Activated CD8-positive, alpha-beta memory T cell treated with anti-CD3 and anti-CD28 coated beads, Interleukin-2, amount 10 ng/mL, durations not matched to agents 7 days and 5 days (primary cell): ENCODE results near the gene INO80C. TPM values are rescaled to one million over a fixed set of nuclear protein-coding genes. Genes with fewer than 3 reads are reported as not detected.

Experiments used
- ATAC-seq: fragments of 150-1000 bp; cut with Tn5 transposase; one replicate; pipeline ENCODE4 v1.10.0; 2021; ENCODE audit warnings: moderate library complexity
- CTCF ChIA-PET: fragments of 350-600 bp; sonication (Branson Sonifier 250); formaldehyde crosslinking; loops from one replicate; lab custom pipeline; 2021; ENCODE audit warnings: antibody characterized with exemption; lab: Charles Lee
- DNase-seq: peaks from one replicate; pipeline ENCODE4 v3.0.0-alpha.2; 2020
- H3K27ac Mint-ChIP-seq: one replicate; pipeline ENCODE4 v1.8.0; 2021; ENCODE audit warnings: mild to moderate bottlenecking, mixed read lengths
- H3K27me3 Mint-ChIP-seq: one replicate; pipeline ENCODE4 v1.8.0; 2021; ENCODE audit warnings: mixed read lengths
- H3K36me3 Mint-ChIP-seq: one replicate; pipeline ENCODE4 v1.8.0; 2021; ENCODE audit warnings: mild to moderate bottlenecking, mixed read lengths
- H3K4me1 Mint-ChIP-seq: one replicate; pipeline ENCODE4 v1.8.0; 2021; ENCODE audit warnings: mixed read lengths
- H3K4me3 Mint-ChIP-seq: one replicate; pipeline ENCODE4 v1.8.0; 2021; ENCODE audit warnings: mild to moderate bottlenecking, moderate library complexity, mixed read lengths
- H3K9me3 Mint-ChIP-seq: one replicate; pipeline ENCODE4 v1.8.0; 2022; ENCODE audit warnings: low read depth, mixed read lengths
- total RNA-seq, 2 experiments: library from RNA; stranded (reverse); gene quantifications; one replicate each; pipeline ENCODE4 v1.2.3, GENCODE V29; 2021

Gene INO80C, protein sequence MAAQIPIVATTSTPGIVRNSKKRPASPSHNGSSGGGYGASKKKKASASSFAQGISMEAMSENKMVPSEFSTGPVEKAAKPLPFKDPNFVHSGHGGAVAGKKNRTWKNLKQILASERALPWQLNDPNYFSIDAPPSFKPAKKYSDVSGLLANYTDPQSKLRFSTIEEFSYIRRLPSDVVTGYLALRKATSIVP
- total RNA-seq: 10 to 100 TPM; 18.5 TPM

DNA sequence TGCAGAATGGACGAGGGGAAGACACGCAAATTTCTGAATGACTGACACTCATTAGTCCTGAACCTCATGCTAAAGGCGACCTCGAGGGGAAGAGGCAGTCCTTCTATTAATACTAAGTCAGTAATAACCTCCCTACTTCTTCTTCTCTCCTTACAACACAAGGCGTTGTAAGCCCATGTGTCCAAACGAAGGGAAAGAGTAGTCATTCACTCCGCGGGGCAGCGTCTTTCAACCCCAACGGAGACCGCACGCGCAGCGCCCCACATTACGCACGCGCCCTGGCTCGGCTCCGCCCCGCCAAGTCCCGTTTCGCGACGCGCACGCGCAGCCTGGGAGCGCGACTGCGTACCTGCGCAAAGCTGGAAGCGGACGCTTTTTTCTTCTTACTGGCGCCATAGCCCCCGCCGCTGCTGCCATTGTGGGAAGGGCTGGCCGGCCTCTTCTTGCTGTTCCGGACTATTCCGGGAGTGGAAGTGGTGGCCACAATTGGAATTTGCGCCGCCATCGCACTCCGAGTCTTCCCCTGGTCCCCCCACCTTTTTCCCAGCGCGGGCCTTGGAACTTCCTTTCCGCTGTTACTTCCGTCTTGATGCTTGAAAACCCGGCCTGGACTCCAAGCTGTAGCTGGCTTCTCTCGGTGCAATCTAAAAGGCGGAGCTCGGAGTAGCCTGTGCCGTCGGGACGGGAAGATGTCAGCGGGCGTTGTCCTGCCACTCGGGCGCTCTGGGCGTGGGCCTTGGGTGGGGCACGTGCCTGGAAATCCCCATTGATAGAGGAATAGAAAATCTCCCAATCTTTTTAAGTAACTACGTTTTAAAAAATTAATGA is at the start of gene INO80C:
TSS of gene INO80C (minus strand) at position 591 of the 828 bp plus-strand sequence. CDS start at position 505, 86 bp downstream.
- Mint-ChIP-seq H3K4me1 (peaks cover 23% of the 10 kb centered on the region), H3K27me3 (no peaks in the 10 kb centered on the region), H3K9me3 (peaks cover 2% of the 10 kb centered on the region), H3K36me3 (no peaks in the 10 kb centered on the region), H3K27ac (peak within 1 kb of the TSS; percentile 91), H3K4me3 (peak within 1 kb of the TSS; percentile 87)
- CTCF ChIA-PET: interaction anchor here (1.1 to 1.8 kb wide), 4 partner anchors 18 to 111 kb away, joined by 3 to 5 read pairs (median 3); no protein-coding TSS in a partner anchor
- DNase-seq (peak; percentile 94), ATAC-seq (peak; percentile 97)

DNA sequence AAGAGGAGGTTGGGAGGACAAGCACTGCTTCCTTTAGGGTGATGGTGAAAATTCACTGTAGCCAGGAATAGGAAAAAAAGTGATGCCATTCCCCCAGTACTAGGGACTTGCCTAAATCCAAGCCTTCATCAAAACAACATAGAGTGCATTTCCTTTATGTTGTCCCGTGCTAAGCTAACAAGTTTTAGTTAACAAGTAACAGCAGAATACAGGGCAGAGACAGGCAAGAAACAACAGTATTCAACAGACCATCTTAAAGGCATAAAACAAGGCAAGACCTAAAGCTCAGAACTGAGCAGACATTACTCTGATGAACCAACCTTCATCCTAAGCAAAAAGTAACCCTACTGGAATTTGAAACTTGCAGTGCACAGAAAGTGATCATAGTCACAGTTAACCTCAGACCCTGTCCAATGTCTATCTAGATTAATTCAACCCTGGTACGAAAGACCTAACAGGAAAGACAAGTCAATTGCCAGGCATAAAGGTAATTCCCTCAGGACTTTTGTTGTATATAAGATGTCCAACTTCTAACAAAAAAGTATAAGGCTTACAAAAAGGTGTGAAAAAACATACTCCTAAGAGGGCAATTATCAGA is 49.3 kb upstream of the INO80C start:
- CTCF ChIA-PET: no interaction called here
- DNase-seq (no peak), ATAC-seq (no peak)
- Mint-ChIP-seq H3K27ac (no peak overlapping the region), H3K9me3 (no peaks in the 10 kb centered on the region), H3K36me3 (peaks cover 1% of the 10 kb centered on the region), H3K27me3 (peaks cover 9% of the 10 kb centered on the region), H3K4me1 (no peaks in the 10 kb centered on the region), H3K4me3 (no peak overlapping the region)

DNA sequence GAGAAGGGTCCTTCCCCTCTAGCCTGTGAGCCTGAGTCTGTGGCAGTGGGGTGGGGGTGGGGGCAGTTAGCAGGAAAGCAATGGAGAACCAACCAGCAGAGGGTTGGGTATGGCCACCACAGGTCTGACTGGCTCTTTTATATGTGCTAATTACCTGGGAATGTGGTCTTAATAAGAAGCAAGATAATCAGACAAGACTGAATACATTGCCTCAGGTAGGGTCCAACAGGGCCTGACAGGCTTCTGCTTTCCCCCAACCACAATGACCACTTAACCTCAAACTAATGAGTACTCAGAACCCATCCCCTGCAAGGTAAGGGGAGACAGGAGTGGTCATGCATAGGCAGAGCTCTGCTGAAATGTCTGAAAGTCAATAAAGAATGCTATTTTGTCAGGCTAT is 44.6 kb upstream of the INO80C start:
- Mint-ChIP-seq H3K27me3 (peaks cover 17% of the 10 kb centered on the region), H3K27ac (no peak overlapping the region), H3K36me3 (peaks cover 1% of the 10 kb centered on the region), H3K9me3 (no peaks in the 10 kb centered on the region), H3K4me1 (no peaks in the 10 kb centered on the region), H3K4me3 (no peak overlapping the region)
- CTCF ChIA-PET: no interaction called here
- no peak for ATAC-seq
- no peak for DNase-seq

DNA sequence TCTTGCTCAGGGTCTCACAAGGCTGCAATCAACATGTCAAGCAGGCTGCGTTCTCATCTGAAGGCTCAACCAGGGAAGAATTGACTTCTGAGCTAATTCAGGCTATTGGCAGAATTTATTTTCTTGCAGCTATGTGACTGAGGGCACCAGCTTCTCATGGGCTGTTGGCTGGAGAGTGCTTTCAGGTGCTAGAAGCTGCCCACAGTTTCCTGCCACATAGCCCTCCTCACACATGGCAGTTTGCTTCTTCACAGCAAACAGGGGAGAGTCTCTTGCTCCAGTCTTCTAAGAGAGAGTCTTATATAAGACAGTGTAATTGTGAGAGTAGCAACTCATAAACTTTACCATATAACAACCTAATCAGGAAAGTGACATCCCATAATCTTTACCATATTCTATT is 37.5 kb upstream of the INO80C start:
- ATAC-seq: no peak
- Mint-ChIP-seq H3K27me3 (peaks cover 23% of the 10 kb centered on the region), H3K9me3 (peaks cover 7% of the 10 kb centered on the region), H3K36me3 (peaks cover 2% of the 10 kb centered on the region), H3K27ac (no peak overlapping the region), H3K4me1 (no peaks in the 10 kb centered on the region), H3K4me3 (no peak overlapping the region)
- no peak for DNase-seq
- CTCF ChIA-PET: no interaction called here

DNA sequence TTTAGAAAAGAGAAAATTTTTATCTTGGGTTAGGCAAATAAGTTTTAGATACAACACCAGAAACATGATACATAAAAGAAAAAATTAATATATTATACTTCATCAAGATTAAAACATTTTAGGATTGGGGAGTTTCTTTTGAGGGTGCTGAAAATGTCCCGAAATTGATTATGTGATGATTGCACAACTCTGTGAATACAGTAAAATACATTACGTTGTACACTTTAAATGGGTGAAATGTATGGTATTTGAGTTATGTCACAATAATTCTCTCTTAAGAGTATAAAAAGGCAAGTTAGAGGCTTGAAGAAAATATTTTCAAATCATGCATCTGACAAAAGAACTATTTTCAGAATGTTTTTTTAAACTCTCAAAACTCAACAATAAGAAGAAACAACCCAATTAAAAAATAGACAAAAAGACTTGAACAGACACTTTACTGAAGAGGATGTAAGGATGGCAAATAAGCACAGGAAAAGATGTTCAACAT is 36.2 kb upstream of the INO80C start:
- H3K27ac Mint-ChIP-seq: no peak overlapping the region
- peaks cover 20% of the 10 kb centered on the region for H3K27me3 Mint-ChIP-seq
- DNase-seq (no peak), ATAC-seq (no peak)
- peaks cover 7% of the 10 kb centered on the region for H3K9me3 Mint-ChIP-seq
- peaks cover 2% of the 10 kb centered on the region for H3K36me3 Mint-ChIP-seq
- no peak overlapping the region for H3K4me3 Mint-ChIP-seq
- H3K4me1 Mint-ChIP-seq: no peaks in the 10 kb centered on the region
- CTCF ChIA-PET: interaction anchor here (0.9 to 1.0 kb wide), 2 partner anchors 8 to 11 kb away, joined by 3 read pairs; no protein-coding TSS in a partner anchor

DNA sequence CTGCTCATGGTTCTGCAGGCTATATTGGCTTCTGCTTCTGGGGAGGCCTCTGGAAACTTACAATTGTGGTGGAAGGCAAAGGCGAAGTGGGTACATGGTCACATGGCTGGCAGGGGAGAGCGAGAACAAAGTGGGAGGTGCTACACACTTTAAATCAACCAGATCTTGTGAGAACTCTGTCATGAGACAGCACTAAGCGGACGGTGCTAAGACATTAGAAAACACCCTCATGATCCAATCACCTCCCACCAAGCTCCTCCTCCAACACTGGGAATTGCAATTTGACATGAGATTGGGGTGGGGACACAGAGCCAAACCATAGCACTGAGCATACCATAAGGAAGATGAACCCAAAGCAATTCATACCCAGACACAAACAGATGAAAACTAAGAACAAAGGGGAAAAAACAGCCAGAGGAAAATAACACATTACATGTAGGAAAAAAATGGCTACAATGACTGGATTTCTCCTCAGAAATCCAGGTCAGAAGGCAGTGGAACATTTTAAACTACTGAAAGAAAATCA is 31.1 kb upstream of the INO80C start:
- peaks cover 2% of the 10 kb centered on the region for H3K9me3 Mint-ChIP-seq
- CTCF ChIA-PET: no interaction called here
- H3K27ac Mint-ChIP-seq: no peak overlapping the region
- no peak overlapping the region for H3K4me3 Mint-ChIP-seq
- H3K27me3 Mint-ChIP-seq: peaks cover 26% of the 10 kb centered on the region
- ATAC-seq (no peak), DNase-seq (no peak)
- H3K36me3 Mint-ChIP-seq: peaks cover 3% of the 10 kb centered on the region
- peaks cover 6% of the 10 kb centered on the region for H3K4me1 Mint-ChIP-seq

DNA sequence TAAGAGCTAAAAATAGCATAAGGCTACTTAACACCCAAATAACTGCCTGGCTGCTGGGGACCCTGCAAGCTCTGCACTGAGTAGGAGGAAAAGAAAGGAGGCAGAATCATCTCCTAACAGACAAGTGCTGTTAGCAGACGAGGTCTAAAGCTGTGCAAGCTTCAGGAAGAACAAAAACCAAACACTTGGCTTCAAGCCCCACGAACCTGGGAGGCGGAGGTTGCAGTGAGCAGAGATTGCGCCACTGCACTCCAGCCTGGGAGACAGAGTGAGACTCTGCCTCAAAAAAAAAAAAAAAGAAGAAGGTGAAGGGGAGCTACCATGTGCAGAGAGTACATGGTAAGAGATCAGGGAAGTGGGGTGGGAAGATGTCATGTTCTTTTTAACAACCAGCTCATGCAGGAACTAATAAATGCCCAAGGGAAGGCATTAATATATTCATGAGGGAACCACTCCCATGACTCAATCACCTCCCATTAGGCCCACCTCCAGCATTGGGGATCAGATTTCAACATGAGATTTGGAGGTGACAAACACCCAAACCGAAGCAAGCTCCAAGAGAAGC is 28.8 kb upstream of the INO80C start:
- no peak overlapping the region for H3K27ac Mint-ChIP-seq
- H3K4me3 Mint-ChIP-seq: no peak overlapping the region
- DNase-seq (no peak), ATAC-seq (no peak)
- H3K4me1 Mint-ChIP-seq: peaks cover 6% of the 10 kb centered on the region
- H3K27me3 Mint-ChIP-seq: peaks cover 26% of the 10 kb centered on the region
- H3K9me3 Mint-ChIP-seq: peaks cover 2% of the 10 kb centered on the region
- peaks cover 3% of the 10 kb centered on the region for H3K36me3 Mint-ChIP-seq
- CTCF ChIA-PET: interaction anchor here (0.6 kb wide), 1 partner anchor 23 kb away, joined by 3 read pairs; no protein-coding TSS in a partner anchor

DNA sequence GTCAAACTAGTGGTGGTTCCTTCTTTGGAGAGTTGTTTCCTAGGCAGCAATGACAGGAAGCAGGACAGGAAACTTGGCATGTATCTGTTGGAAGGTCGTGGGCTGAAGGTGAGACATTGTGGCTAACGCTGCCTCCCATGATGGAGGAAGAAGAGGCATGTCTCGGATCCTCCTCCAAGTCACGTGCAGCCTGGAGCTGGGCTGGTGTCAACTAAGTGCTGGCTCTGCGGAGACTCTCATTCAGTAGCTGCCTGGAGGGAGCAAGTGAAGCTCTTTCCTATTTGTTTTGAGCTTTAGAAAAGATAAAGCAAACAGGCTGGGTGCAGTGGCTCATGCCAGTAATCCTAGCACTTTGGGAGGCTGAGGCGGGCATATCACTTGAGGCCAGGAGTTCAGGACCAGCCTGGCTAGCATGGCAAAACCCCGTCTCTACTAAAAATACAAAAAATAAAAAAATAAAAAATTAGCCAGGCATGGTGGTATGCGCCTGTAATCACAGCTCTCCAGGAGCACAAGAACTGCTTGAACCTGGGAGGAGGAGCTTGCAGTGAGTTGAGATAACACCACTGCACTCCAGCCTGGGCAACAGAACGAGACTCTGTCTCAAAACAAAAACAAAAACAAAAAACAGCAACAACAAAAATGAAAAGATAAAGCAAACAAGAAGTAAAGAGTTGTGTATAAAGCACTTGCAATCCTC is 28.2 kb upstream of the INO80C start:
- H3K9me3 Mint-ChIP-seq: peaks cover under 1% of the 10 kb centered on the region
- DNase-seq (no peak), ATAC-seq (no peak)
- no peak overlapping the region for H3K4me3 Mint-ChIP-seq
- H3K36me3 Mint-ChIP-seq: peaks cover 3% of the 10 kb centered on the region
- peaks cover 26% of the 10 kb centered on the region for H3K27me3 Mint-ChIP-seq
- CTCF ChIA-PET: interaction anchor here (0.6 to 1.4 kb wide), 2 partner anchors 8 to 24 kb away, joined by 3 read pairs; no protein-coding TSS in a partner anchor
- peaks cover 6% of the 10 kb centered on the region for H3K4me1 Mint-ChIP-seq
- no peak overlapping the region for H3K27ac Mint-ChIP-seq

DNA sequence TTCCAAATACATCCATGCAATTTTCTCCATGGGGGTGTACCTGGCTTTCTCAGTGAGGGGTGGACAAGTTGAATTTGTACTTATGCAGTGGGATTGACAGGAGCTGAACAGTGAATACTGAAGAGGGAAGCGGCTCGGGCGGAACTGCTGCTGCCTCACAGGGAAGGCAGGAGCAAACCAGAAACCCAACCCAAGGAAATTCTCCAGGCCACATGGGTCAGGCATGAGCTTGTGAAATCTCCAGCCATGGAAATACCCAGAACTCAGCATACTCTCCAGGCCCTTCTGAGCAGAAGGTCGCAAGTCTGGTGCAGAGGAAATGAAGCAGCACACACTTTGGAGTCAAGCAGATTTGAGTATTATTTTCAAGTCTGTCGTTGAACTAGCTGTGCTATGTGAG is 26.5 kb upstream of the INO80C start:
- CTCF ChIA-PET: no interaction called here
- Mint-ChIP-seq H3K4me1 (peaks cover 6% of the 10 kb centered on the region), H3K27me3 (peaks cover 24% of the 10 kb centered on the region), H3K4me3 (no peak overlapping the region), H3K36me3 (peaks cover 3% of the 10 kb centered on the region), H3K27ac (no peak overlapping the region), H3K9me3 (no peaks in the 10 kb centered on the region)
- DNase-seq: no peak
- no peak for ATAC-seq

DNA sequence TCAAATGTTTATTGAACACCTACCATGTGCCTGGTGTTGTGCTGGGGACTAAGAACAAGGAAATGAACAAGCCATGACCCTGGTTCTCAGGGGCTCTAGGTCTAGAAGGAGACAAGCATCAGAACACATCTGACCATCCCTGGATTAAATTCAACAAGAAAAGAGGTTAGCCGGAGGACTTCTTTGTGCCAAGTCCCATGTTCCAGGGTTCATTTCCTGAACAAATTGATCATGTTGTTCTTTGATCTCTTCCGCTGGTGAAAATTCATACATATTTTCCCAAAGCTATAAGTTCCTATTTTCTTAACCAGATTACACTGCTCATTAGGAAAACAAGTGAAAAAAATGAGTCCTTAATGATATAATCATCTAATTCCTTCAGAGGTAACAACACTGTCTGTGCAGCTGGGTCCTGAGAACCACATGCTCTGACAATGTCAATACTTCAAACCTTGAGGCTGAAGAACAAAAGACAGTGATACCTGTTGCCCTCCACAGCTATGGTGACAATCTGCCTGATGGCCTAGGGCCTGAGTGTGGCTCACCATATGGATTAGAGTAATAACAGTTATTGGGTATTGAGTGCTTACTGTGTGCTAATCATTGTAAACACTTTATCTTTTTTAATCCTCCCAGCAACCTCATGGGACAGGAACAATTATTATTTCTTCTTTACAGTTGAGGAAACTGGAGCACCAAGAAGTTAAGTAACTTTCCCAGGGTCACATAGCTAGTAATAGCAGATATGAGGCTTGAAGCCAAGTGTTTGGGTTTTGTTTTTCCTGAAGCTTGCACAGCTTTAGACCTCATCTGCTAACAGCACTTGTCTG is 24.6 kb upstream of the INO80C start:
- Mint-ChIP-seq H3K27ac (no peak overlapping the region), H3K36me3 (no peaks in the 10 kb centered on the region), H3K4me3 (no peak overlapping the region), H3K4me1 (peaks cover 6% of the 10 kb centered on the region), H3K27me3 (peaks cover 11% of the 10 kb centered on the region), H3K9me3 (no peaks in the 10 kb centered on the region)
- CTCF ChIA-PET: interaction anchor here (0.6 to 1.2 kb wide), 2 partner anchors 11 to 167 kb away, joined by 3 read pairs; no protein-coding TSS in a partner anchor
- ATAC-seq (no peak), DNase-seq (no peak)

DNA sequence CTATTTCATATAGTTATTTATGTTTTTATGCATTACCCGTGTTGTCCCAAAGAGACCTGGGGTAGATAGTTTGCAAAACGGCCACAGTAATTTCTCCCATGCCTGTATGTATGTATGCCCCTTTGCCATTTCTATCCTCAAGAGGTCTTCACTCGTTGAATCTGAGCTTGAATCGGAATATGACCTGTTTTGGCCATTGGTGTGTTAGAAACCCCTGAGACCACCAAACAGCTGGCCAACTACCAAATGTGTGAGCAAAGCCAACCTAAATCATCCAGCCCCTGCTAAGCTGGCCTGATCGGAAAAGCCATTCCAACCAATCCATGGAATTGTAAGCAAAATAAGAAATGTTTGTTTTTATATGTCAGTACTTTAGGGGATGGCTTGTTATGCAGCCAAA is 23.4 kb upstream of the INO80C start:
- Mint-ChIP-seq H3K27me3 (peaks cover 4% of the 10 kb centered on the region), H3K27ac (no peak overlapping the region), H3K4me3 (no peak overlapping the region), H3K9me3 (no peaks in the 10 kb centered on the region), H3K4me1 (peaks cover 4% of the 10 kb centered on the region), H3K36me3 (no peaks in the 10 kb centered on the region)
- DNase-seq (no peak), ATAC-seq (no peak)
- CTCF ChIA-PET: no interaction called here
